Thyroid gland (tissue), 4 donors: ENCODE measurements around the gene RPL22L1. TPM values are rescaled to one million over a fixed set of nuclear protein-coding genes. Genes with fewer than 3 reads are reported as not detected.
"Not testable (repeated sequence)": the region's sequence is repeated elsewhere in the genome, so short reads cannot be mapped to it uniquely, and the experiment has no call there.

Experiments
- DNase-seq, 2 donors: peaks; one replicate each; pipeline ENCODE4 v3.0.0-alpha.2; 2019
- H3K27ac ChIP-seq, 3 donors: fragments of 200-600 bp; sonication (generic); 1 replicate in 2 of 3; 2 replicates in 1 of 3; pipeline ENCODE4 v1.5.1; 2016 to 2019; ENCODE audit warnings: mild to moderate bottlenecking in 1 of 3, moderate library complexity in 1 of 3
- H3K27me3 ChIP-seq: fragments of 200-600 bp; sonication (generic); one replicate; pipeline ENCODE4 v1.5.1; 2019
- H3K36me3 ChIP-seq, 2 donors: fragments of 200-600 bp; sonication (generic); one replicate each; pipeline ENCODE4 v1.5.1; 2016 to 2019
- H3K4me1 ChIP-seq, 2 donors: fragments of 200-600 bp; sonication (generic); one replicate each; pipeline ENCODE4 v1.5.1; 2017 to 2019
- H3K4me3 ChIP-seq, 3 donors: fragments of 200-600 bp; sonication (generic); replicated peaks in 1 of 3; 1 replicate in 2 of 3; 2 replicates in 1 of 3; pipeline ENCODE4 v1.5.1; 2016; ENCODE audit warnings: mild to moderate bottlenecking in 1 of 3
- H3K9me3 ChIP-seq: fragments of 200-600 bp; sonication (generic); one replicate; pipeline ENCODE4 v1.5.1; 2017
- CTCF ChIP-seq, 6 experiments: fragments of 200-600 bp in 3 of 6; fragments of 450-650 bp in 3 of 6; sonication (generic) in 3 of 6; IDR thresholded peaks; one replicate each; pipeline ENCODE4 v1.5.1; 2016 to 2019; ENCODE audit warnings: antibody characterized with exemption in 6 of 6, mild to moderate bottlenecking in 2 of 6, inconsistent platforms in 1 of 6, moderate library complexity in 1 of 6
- POLR2A ChIP-seq, 2 donors: fragments of 450-650 bp; IDR thresholded peaks; one replicate each; pipeline ENCODE4 v1.6.1; 2017; ENCODE audit warnings: antibody characterized with exemption in 2 of 2, mild to moderate bottlenecking in 2 of 2, moderate library complexity in 1 of 2
- WGBS, 2 donors: methylation state at CpG; one replicate each; pipeline ENCODE4 v1.1.5; 2017; 5-methylcytosine and 5-hydroxymethylcytosine counted together
- intact Hi-C: fragments of 100-400 bp; cut with DNase I; formaldehyde crosslinking; loops from one replicate; pipeline ENCODE4 v1.15.1; 2023
- total RNA-seq, 4 donors: library from RNA; depleted of rRNA; stranded (reverse); fragments of >200 nt; gene quantifications; one replicate each; pipeline ENCODE4 v1.2.3, GENCODE V29; 2016

RPL22L1 gene
- total RNA-seq, 4 donors from 2014 or later = 29.9 to 142 (median 56.8) TPM

GRCh38 chr3:170826047-170826446 is 43.9 kb downstream of the RPL22L1 start:
- TF ChIP-seq CTCF (IDR thresholded peaks at IDR 0.05) = no peak
- TF ChIP-seq POLR2A (IDR thresholded peaks at IDR 0.05) = no peak
- Histone ChIP-seq H3K27me3 (no peaks in the 10 kb centered on the region), H3K27ac (no peak overlapping the region), H3K4me1 (no peaks in the 10 kb centered on the region), H3K36me3 (no peaks in the 10 kb centered on the region), H3K4me3 (no peak overlapping the region), H3K9me3 (no peaks in the 10 kb centered on the region)
- intact Hi-C loops = no loop called here
- WGBS, 2 donors = 42 to 68% methylated on average over 2 of the region's 2 CpGs
- DNase-seq = no peak

- intact Hi-C loops, H3K27me3 ChIP-seq, H3K27ac ChIP-seq, H3K9me3 ChIP-seq, H3K4me1 ChIP-seq, H3K36me3 ChIP-seq, DNase-seq, H3K4me3 ChIP-seq: not testable (repeated sequence)
- WGBS, 2 donors = 80 to 88% methylated on average over 2 of the region's 2 CpGs
Observed at GRCh38 chr3:170823562-170823961, 46.4 kb downstream of the RPL22L1 start.

- H3K9me3 ChIP-seq, DNase-seq, intact Hi-C loops, H3K27ac ChIP-seq, H3K27me3 ChIP-seq, H3K36me3 ChIP-seq, H3K4me1 ChIP-seq, H3K4me3 ChIP-seq: not testable (repeated sequence)
- 94% methylated on average over 1 of the region's 1 CpG for WGBS, 2 donors
Observed at GRCh38 chr3:170818325-170818724, 51.7 kb downstream of the RPL22L1 start.

GRCh38 chr3:170817471-170817870 is 52.5 kb downstream of the RPL22L1 start:
- 85 to 89% methylated on average over 2 of the region's 2 CpGs for WGBS, 2 donors
- H3K4me3 ChIP-seq, DNase-seq, H3K9me3 ChIP-seq, H3K4me1 ChIP-seq, H3K27ac ChIP-seq, H3K36me3 ChIP-seq, intact Hi-C loops, H3K27me3 ChIP-seq: not testable (repeated sequence)

- H3K36me3 ChIP-seq = no peaks in the 10 kb centered on the region
- intact Hi-C loops = no loop called here
- H3K27me3 ChIP-seq = no peaks in the 10 kb centered on the region
- DNase-seq = no peak
- H3K27ac ChIP-seq = no peak overlapping the region
- WGBS, 2 donors = 95% methylated on average over 2 of the region's 2 CpGs
- TF ChIP-seq POLR2A (IDR thresholded peaks at IDR 0.05) (no peak), CTCF (IDR thresholded peaks at IDR 0.05) (no peak)
- H3K9me3 ChIP-seq = no peaks in the 10 kb centered on the region
- no peak overlapping the region for H3K4me3 ChIP-seq
- peaks cover under 1 to 3% of the 10 kb centered on the region in 2 donors for H3K4me1 ChIP-seq
Observed at GRCh38 chr3:170816841-170817240, 53.2 kb downstream of the RPL22L1 start.

GRCh38 chr3:170816341-170816740 is 53.7 kb downstream of the RPL22L1 start:
- WGBS, 2 donors = 91 to 93% methylated on average over 2 of the region's 2 CpGs
- Histone ChIP-seq H3K4me1 (peaks cover 3 to 4% of the 10 kb centered on the region in 2 donors), H3K27me3 (no peaks in the 10 kb centered on the region), H3K4me3 (no peak overlapping the region), H3K27ac (no peak overlapping the region), H3K36me3 (no peaks in the 10 kb centered on the region), H3K9me3 (no peaks in the 10 kb centered on the region)
- no peak for TF ChIP-seq POLR2A (IDR thresholded peaks at IDR 0.05)
- no peak for TF ChIP-seq CTCF (IDR thresholded peaks at IDR 0.05)
- intact Hi-C loops = no loop called here
- no peak for DNase-seq

- Histone ChIP-seq H3K9me3 (no peaks in the 10 kb centered on the region), H3K4me3 (no peak overlapping the region), H3K27ac (no peak overlapping the region), H3K27me3 (no peaks in the 10 kb centered on the region), H3K36me3 (no peaks in the 10 kb centered on the region), H3K4me1 (peaks cover 3 to 4% of the 10 kb centered on the region in 2 donors)
- intact Hi-C loops = no loop called here
- no peak for TF ChIP-seq POLR2A (IDR thresholded peaks at IDR 0.05)
- 79 to 81% methylated on average over 3 of the region's 3 CpGs for WGBS, 2 donors
- no peak for DNase-seq
Observed at GRCh38 chr3:170815936-170816335, 54.1 kb downstream of the RPL22L1 start.
